ENCODE data around the gene CD3G.

Gene CD3G

DNA sequence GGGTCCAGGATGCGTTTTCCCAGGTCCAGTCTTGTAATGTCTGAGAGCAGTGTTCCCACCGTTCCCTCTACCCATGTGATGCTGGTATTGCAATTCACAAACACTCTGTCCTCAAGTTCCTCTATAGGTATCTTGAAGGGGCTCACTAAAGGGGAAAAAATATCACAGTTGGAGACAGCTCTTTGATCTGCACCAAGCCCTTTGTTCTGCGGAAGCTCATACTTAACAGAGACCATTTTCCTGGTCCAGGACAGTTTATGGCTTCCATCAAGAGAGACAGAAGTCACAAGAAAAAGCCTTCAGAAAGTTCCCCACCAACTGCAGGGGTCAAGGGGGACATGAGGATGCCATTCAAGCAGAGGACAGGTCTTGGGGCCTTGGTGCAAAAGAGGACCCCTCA is 3.7 kb upstream of the CD3G start:
- Histone ChIP-seq H3K27ac (no peak overlapping the region), H3K4me1 (peaks cover 7 to 12% (median 9%) of the 10 kb centered on the region in 10 experiments; a peak in 18 of 20 replicates), H3K9me3 (replicated peaks in 1 of 11) (no peaks in the 10 kb centered on the region), H3K36me3 (no peaks in the 10 kb centered on the region), H4K20me1 (no peaks in the 10 kb centered on the region), H3K4me2 (no peak overlapping the region), H3K4me3 (no peak overlapping the region), H3K27me3 (no peaks in the 10 kb centered on the region), H3K9ac (no peak overlapping the region)
- no peak for TF ChIP-seq Cebpa-rat (IDR thresholded peaks at IDR 0.05)

DNA sequence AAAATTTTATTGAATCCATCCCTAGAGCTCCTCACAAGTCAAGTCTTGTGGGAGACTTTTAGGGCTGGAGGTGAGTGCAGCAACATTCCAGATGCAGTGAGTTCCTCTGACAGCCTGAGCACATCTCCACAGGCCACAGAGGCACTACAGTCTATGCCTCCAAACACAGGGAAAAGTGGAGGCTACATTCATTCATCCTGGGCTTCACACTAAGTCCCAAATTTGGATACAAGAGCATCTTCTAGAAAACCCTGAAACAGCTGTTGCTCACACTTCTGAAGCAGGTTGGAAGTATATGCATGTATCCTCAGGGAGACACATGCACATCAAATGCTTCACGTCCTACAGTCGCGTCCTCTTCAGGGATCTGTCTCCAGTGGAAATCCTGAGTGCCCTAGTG is 2.9 kb upstream of the CD3G start:
- Histone ChIP-seq H3K27me3 (no peaks in the 10 kb centered on the region), H3K4me1 (peaks cover 7 to 12% (median 9%) of the 10 kb centered on the region in 10 experiments; a peak in 18 of 20 replicates), H3K4me3 (no peak overlapping the region), H3K4me2 (no peak overlapping the region), H3K27ac (no peak overlapping the region), H4K20me1 (no peaks in the 10 kb centered on the region), H3K36me3 (no peaks in the 10 kb centered on the region), H3K9ac (no peak overlapping the region), H3K9me3 (replicated peaks in 1 of 11) (no peaks in the 10 kb centered on the region)
- TF ChIP-seq Cebpa-rat (IDR thresholded peaks at IDR 0.05) = no peak

DNA sequence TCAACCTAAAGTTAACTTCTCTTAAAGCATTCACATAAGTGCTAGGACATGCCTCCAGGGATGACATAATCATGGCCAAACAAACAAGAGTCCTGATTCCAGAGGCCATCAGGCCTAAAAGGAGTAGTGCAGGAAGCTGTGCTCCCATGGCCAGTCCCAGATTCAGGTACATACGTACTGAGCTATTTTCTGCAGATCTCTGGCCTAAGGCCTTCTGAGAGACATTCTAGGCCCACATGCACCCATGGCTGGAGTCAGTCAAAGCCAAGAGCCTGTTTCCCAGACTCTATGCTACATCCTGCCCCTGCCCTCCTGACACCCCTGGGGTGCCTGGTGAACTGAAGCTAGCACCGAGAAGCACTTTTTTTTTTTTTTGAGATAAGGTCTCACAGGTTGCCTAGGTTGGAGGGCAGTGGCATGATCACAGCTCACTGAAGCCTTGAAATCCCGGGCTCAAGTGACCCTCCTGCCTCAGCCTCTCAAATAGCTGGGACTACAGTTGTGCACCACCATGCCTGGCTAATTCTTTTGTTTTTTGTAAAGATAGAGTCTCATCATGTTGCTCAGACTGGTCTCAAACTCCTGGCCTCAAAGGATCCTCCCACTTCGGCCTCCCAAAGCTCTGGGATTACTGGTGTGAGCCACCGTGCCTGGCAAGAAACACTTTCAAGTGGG is 2.2 kb upstream of the CD3G start:
- no peak overlapping the region for H3K9ac ChIP-seq
- TF ChIP-seq Cebpa-rat (IDR thresholded peaks at IDR 0.05) = no peak
- H4K20me1 ChIP-seq = no peaks in the 10 kb centered on the region
- H3K4me1 ChIP-seq = peaks cover 7 to 12% (median 9%) of the 10 kb centered on the region in 10 experiments; a peak in 18 of 20 replicates
- no peaks in the 10 kb centered on the region for H3K27me3 ChIP-seq
- no peak overlapping the region for H3K4me2 ChIP-seq
- H3K27ac ChIP-seq = no peak overlapping the region
- H3K4me3 ChIP-seq = no peak overlapping the region
- no peaks in the 10 kb centered on the region for H3K36me3 ChIP-seq
- no peaks in the 10 kb centered on the region for H3K9me3 ChIP-seq (replicated peaks in 1 of 11)

DNA sequence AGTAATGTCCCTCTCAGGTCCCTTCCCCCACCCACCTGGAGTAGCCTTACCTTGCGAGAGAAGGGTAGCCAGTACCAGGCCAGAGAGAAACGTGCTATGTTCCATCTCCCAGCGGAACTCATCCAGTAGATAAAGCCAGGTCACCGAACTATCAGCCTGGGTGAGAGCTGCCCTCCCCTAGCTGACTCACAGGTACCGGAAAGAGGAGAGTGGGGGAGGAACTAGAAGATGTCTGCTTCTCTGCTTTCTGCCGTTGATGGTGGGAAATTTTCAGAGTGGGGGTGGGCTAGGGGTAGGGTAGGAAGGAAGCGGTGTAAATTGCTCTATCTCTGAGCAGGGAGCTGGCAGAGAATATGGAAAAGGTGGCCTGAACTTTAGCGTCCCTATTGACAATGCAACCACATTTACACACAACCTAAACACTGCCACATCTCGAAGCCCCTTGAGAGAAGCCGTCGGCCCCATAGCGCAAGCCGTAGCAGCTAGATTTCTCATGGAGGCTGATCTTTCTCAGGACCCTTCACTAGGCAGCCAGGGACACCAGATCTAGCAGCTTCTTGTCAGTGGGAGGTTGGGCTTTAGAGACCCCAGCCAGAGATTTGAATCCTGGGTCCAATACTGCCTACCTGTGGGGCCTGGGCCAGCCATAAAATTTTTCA is 1.5 kb upstream of the CD3G start, which contains the start of gene CD3D:
TSS of gene CD3D (minus strand) at position 203 of the 659 bp plus-strand sequence. CDS start at position 105, 98 bp downstream.
- H3K4me3 ChIP-seq = no peak within 1 kb of the TSS
- peaks cover 7 to 12% (median 9%) of the 10 kb centered on the region in 10 experiments; a peak in 18 of 20 replicates for H3K4me1 ChIP-seq
- H3K4me2 ChIP-seq = no peak within 1 kb of the TSS
- H3K9ac ChIP-seq = no peak within 1 kb of the TSS
- H3K27ac ChIP-seq = no peak within 1 kb of the TSS
- no peaks in the 10 kb centered on the region for H3K36me3 ChIP-seq
- H3K9me3 ChIP-seq (replicated peaks in 1 of 11) = no peaks in the 10 kb centered on the region
- no peaks in the 10 kb centered on the region for H3K27me3 ChIP-seq
- no peaks in the 10 kb centered on the region for H4K20me1 ChIP-seq
- no peak for TF ChIP-seq Cebpa-rat (IDR thresholded peaks at IDR 0.05)

DNA sequence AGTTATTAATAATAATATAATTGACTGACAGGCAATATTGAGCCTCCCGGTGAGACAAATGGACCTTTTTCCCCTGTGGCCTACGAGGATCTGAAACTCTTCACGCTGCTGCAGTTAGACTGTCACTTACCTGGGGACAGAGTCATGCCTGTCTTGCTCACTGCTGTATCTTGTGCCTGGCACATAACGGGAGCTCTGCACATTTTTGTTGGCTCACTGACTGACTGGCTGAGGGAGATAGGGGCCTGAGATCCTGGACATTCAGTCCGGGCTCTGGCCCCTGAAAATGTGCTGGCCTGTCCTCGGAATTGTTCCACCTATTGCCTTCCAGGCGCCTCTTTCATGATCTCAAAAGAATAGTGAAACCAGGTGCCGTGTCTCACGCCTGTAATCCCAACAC is 896 bp upstream of the CD3G start:
- Histone ChIP-seq H3K9ac (no peak overlapping the region), H3K36me3 (no peaks in the 10 kb centered on the region), H3K27me3 (no peaks in the 10 kb centered on the region), H3K4me3 (no peak overlapping the region), H3K4me1 (peaks cover 7 to 11% (median 8%) of the 10 kb centered on the region in 10 experiments; a peak in 18 of 20 replicates), H3K9me3 (replicated peaks in 1 of 11) (no peaks in the 10 kb centered on the region), H3K27ac (no peak overlapping the region), H4K20me1 (no peaks in the 10 kb centered on the region), H3K4me2 (no peak overlapping the region)
- no peak for TF ChIP-seq Cebpa-rat (IDR thresholded peaks at IDR 0.05)

DNA sequence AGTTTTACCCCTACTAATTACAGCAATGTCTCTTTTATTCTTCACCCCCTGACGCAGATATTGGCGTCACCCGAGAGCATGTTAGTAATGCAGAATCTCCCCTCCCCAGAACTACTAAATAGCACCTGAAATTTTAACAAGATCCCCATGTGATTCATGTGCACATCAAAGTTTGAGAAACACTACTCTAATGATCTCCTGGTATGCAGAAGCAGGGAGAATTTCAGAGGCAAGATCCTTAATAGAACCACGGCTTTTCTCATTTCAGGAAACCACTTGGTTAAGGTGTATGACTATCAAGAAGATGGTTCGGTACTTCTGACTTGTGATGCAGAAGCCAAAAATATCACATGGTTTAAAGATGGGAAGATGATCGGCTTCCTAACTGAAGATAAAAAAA is 5.3 kb downstream of the CD3G start:
- H3K4me2 ChIP-seq = no peak overlapping the region

DNA sequence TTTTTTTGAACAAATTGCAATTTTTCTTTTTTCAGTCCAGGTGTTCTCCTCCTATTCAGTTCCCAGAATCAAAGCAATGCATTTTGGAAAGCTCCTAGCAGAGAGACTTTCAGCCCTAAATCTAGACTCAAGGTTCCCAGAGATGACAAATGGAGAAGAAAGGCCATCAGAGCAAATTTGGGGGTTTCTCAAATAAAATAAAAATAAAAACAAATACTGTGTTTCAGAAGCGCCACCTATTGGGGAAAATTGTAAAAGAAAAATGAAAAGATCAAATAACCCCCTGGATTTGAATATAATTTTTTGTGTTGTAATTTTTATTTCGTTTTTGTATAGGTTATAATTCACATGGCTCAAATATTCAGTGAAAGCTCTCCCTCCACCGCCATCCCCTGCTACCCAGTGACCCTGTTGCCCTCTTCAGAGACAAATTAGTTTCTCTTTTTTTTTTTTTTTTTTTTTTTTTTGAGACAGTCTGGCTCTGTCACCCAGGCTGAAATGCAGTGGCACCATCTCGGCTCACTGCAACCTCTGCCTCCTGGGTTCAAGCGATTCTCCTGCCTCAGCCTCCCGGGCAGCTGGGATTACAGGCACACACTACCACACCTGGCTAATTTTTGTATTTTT is 9.1 kb downstream of the CD3G start:
- no peak overlapping the region for H3K4me3 ChIP-seq
- no peaks in the 10 kb centered on the region for H3K36me3 ChIP-seq
- no peak overlapping the region for H3K27ac ChIP-seq
- H3K27me3 ChIP-seq = no peaks in the 10 kb centered on the region
- no peak for TF ChIP-seq Cebpa-rat (IDR thresholded peaks at IDR 0.05)
- no peak overlapping the region for H3K4me2 ChIP-seq
- H3K9ac ChIP-seq = no peak overlapping the region
- no peaks in the 10 kb centered on the region for H3K9me3 ChIP-seq (replicated peaks in 1 of 11)
- 0 out of 20 replicates have a peak, but pooled peaks cover 0 to 5% (median 0%) of the 10 kb centered on the region in 10 experiments for H3K4me1 ChIP-seq
- H4K20me1 ChIP-seq = no peaks in the 10 kb centered on the region

More for the DNA sequence above, 5.3 kb downstream of the CD3G start:
- no peak for TF ChIP-seq Cebpa-rat (IDR thresholded peaks at IDR 0.05)
- Histone ChIP-seq H3K36me3 (no peaks in the 10 kb centered on the region), H3K9ac (no peak overlapping the region), H3K27me3 (no peaks in the 10 kb centered on the region), H3K9me3 (replicated peaks in 1 of 11) (no peaks in the 10 kb centered on the region), H3K27ac (no peak overlapping the region), H3K4me1 (0 out of 20 replicates have a peak, but pooled peaks cover 0 to 5% (median 0%) of the 10 kb centered on the region in 10 experiments), H3K4me3 (no peak overlapping the region), H4K20me1 (no peaks in the 10 kb centered on the region)

DNA sequence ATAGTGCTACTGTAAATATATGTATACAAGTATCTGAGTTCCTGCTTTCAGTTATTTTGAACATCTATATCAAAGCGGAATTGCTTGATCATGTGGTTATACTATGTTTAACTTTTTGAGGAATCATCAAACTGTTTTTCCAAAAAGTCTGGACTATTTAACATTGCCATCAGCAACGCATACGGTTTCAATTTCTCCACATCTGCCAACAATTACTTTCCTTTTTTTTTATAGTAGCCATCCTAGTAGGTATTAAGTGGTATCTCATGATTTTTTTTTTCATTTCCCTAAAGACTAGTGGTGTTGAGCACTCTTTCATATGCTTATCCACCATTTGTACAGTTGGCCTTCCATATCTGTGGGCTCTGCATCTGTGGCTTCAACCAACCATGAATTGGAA is 13.9 kb downstream of the CD3G start:
- H4K20me1 ChIP-seq = peaks cover 0 to 24% (median 5%) of the 10 kb centered on the region in 11 experiments; a peak in 9 of 22 replicates
- H3K4me3 ChIP-seq = no peak overlapping the region
- H3K4me1 ChIP-seq = peaks cover 12 to 28% (median 16%) of the 10 kb centered on the region in 10 experiments
- no peaks in the 10 kb centered on the region for H3K27me3 ChIP-seq
- H3K4me2 ChIP-seq = no peak overlapping the region
- no peak overlapping the region for H3K9ac ChIP-seq
- TF ChIP-seq Cebpa-rat (IDR thresholded peaks at IDR 0.05) = no peak
- peaks cover 0 to 6% (median under 1%) of the 10 kb centered on the region in 11 experiments; a peak in 5 of 22 replicates for H3K36me3 ChIP-seq
- H3K27ac ChIP-seq = no peak overlapping the region
- H3K9me3 ChIP-seq (replicated peaks in 1 of 11) = no peaks in the 10 kb centered on the region

DNA sequence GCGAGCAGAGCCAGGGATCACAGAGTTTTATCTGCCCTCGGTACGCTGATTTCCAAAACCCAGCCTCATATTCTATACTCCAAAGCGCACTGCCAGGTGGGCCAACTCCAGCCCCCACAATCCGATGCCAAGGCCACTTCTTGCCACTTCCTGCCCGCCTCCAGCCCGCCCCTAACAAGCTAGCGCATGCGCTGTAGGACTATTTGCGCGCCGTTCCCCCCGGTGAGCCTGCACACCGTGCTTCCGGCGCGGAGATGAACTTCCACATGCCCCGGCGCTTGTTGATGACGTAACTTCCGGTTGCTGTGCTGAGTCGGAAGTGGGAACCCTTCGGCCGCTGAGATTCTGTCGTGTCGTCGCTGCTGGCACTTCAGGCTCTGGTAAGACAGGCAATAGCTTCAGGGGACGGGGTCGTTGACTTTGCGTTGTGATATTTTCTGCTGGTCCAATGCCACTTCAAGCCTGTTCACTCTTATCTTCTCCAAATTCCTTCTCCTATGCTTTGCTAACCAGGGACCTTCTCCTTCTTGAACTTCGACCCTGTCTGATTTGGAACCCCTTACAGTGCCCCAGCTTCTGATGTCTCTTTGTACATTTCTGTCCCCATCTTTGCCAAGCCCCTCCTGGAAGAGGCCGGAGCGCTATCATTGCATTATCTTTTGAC is 15.3 kb downstream of the CD3G start, which contains the start of gene UBE4A:
TSS of gene UBE4A (plus strand) at position 306 of the 664 bp plus-strand sequence. CDS start 5,481 bp downstream, outside the sequence.
- Histone ChIP-seq H3K4me2 (peak within 1 kb of the TSS; percentile 78 to 98 (median 91)), H3K27ac (peak within 1 kb of the TSS; percentile 39 to 83 (median 75)), H4K20me1 (peaks cover 0 to 37% (median 18%) of the 10 kb centered on the region in 11 experiments; a peak in 11 of 22 replicates), H3K36me3 (peaks cover 2 to 19% (median 13%) of the 10 kb centered on the region in 11 experiments; a peak in 19 of 22 replicates), H3K9me3 (replicated peaks in 1 of 11) (no peaks in the 10 kb centered on the region), H3K27me3 (no peaks in the 10 kb centered on the region), H3K4me1 (peaks cover 12 to 28% (median 16%) of the 10 kb centered on the region in 10 experiments), H3K4me3 (peak within 1 kb of the TSS; percentile 76 to 94 (median 88)), H3K9ac (peak within 1 kb of the TSS; percentile 75 to 91 (median 84))
- TF ChIP-seq Cebpa-rat (IDR thresholded peaks at IDR 0.05) = peak in 3 of 11 experiments; percentile 29 to 68 (median 53); a peak in 3 of 22 replicates
